Gastroesophageal sphincter (tissue), 4 donors: ENCODE measurements around the gene CCND1. TPM values are rescaled to one million over a fixed set of nuclear protein-coding genes. Genes with fewer than 3 reads are reported as not detected.
"Not testable (repeated sequence)": the region's sequence is repeated elsewhere in the genome, so short reads cannot be mapped to it uniquely, and the experiment has no call there.

Source experiments
- ATAC-seq: fragments of 150-250 bp; one replicate; pipeline ENCODE4 v1.9.1; 2016; ENCODE audit warnings: mild to moderate bottlenecking, moderate library complexity
- H3K27ac ChIP-seq, 4 donors: fragments of 200-600 bp; sonication (generic) in 3 of 4; 1 replicate in 3 of 4; 2 replicates in 1 of 4; pipeline ENCODE4 v1.5.1; 2016 to 2019
- H3K27me3 ChIP-seq: fragments of 200-600 bp; sonication (generic); one replicate; pipeline ENCODE4 v1.5.1; 2019
- H3K36me3 ChIP-seq, 2 donors: fragments of 200-600 bp; sonication (generic); one replicate each; pipeline ENCODE4 v1.5.1; 2019; ENCODE audit warnings: control low read depth in 1 of 2
- H3K4me1 ChIP-seq, 3 donors: fragments of 200-600 bp; sonication (generic); 1 replicate in 2 of 3; 2 replicates in 1 of 3; pipeline ENCODE4 v1.5.1; 2016 to 2019; ENCODE audit warnings: control low read depth in 2 of 3
- H3K4me3 ChIP-seq, 2 donors: fragments of 200-600 bp; sonication (generic); one replicate each; pipeline ENCODE4 v1.5.1; 2019; ENCODE audit warnings: mild to moderate bottlenecking in 1 of 2, moderate library complexity in 1 of 2
- H3K9me3 ChIP-seq, 3 donors: fragments of 200-600 bp; sonication (generic); one replicate each; pipeline ENCODE4 v1.5.1; 2017 to 2019; ENCODE audit warnings: control low read depth in 2 of 3
- CTCF ChIP-seq, 4 experiments: fragments of 200-600 bp in 2 of 4; fragments of 450-650 bp in 2 of 4; sonication (generic) in 1 of 4; IDR thresholded peaks; one replicate each; pipeline ENCODE4 v1.5.1; 2017 to 2019; ENCODE audit warnings: antibody characterized with exemption in 4 of 4, mild to moderate bottlenecking in 2 of 4, moderate library complexity in 2 of 4
- EP300 ChIP-seq: sonication (generic); formaldehyde crosslinking; IDR thresholded peaks from one replicate; pipeline ENCODE4 v1.6.1; 2017; ENCODE audit warnings: antibody characterized with exemption, mild to moderate bottlenecking
- POLR2A ChIP-seq, 2 donors: fragments of 450-650 bp; IDR thresholded peaks; one replicate each; pipeline ENCODE4 v1.6.1; 2017; ENCODE audit warnings: antibody characterized with exemption in 2 of 2, mild to moderate bottlenecking in 2 of 2, moderate library complexity in 1 of 2
- POLR2AphosphoS5 ChIP-seq: sonication (generic); formaldehyde crosslinking; IDR thresholded peaks from one replicate; pipeline ENCODE4 v1.6.1; 2017; ENCODE audit warnings: antibody characterized with exemption
- WGBS, 2 donors: methylation state at CpG; one replicate each; pipeline ENCODE4 v1.1.5; 2018; ENCODE audit warnings: low coverage in 1 of 2; 5-methylcytosine and 5-hydroxymethylcytosine counted together
- total RNA-seq, 4 donors: library from RNA; depleted of rRNA; stranded (reverse); fragments of >200 nt; gene quantifications; one replicate each; pipeline ENCODE4 v1.1.0, GENCODE V29; 2016

CCND1 gene
- total RNA-seq, 4 donors from 2014 or later, result 24.1 to 110 (median 51.9) TPM

GRCh38 chr11:69617220-69617619, 23.7 kb upstream of the CCND1 start:
- WGBS, 2 donors, result 70 to 90% methylated on average over 2 to 4 of the region's 4 CpGs
- H3K4me1 ChIP-seq, result no peaks in the 10 kb centered on the region

GRCh38 chr11:69617682-69618081, 23.3 kb upstream of the CCND1 start:
- Histone ChIP-seq H3K27me3 (peaks cover 22% of the 10 kb centered on the region), H3K9me3 (no peaks in the 10 kb centered on the region), H3K4me3 (no peak overlapping the region), H3K4me1 (no peaks in the 10 kb centered on the region), H3K27ac (no peak overlapping the region), H3K36me3 (no peaks in the 10 kb centered on the region)
- 65 to 72% methylated on average over 3 to 4 of the region's 10 CpGs for WGBS, 2 donors
- no peak for ATAC-seq
- no peak for TF ChIP-seq EP300
- TF ChIP-seq CTCF (IDR thresholded peaks at IDR 0.05), result no peak
- TF ChIP-seq POLR2A (IDR thresholded peaks at IDR 0.05), result no peak
- TF ChIP-seq POLR2AphosphoS5, result no peak

More at GRCh38 chr11:69617220-69617619, 23.7 kb upstream of the CCND1 start:
- Histone ChIP-seq H3K27ac (no peak overlapping the region), H3K36me3 (no peaks in the 10 kb centered on the region), H3K9me3 (no peaks in the 10 kb centered on the region), H3K27me3 (peaks cover 22% of the 10 kb centered on the region), H3K4me3 (no peak overlapping the region)
- TF ChIP-seq POLR2A (IDR thresholded peaks at IDR 0.05), result no peak
- no peak for TF ChIP-seq CTCF (IDR thresholded peaks at IDR 0.05)
- no peak for TF ChIP-seq EP300
- TF ChIP-seq POLR2AphosphoS5, result no peak
- no peak for ATAC-seq

DNA sequence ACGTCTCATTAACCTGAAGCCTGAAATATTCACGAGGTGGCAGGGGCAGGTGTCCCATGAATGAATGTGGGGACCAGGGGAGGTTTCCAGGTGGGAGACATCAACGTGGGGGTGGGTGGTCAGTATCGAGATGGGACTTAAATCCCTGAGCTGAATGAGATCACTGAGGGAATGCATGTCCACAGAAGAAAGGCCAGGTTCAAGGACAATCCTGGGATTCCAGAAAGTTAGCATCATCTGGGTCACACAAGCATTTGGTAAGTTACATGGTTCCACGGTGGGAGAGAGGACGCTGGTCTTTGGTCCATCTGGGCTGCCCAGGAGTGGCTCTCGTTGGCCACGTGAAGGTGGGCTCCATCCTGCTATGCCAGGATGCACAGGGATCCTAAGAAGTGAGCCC, 22.7 kb upstream of the CCND1 start:
- 86 to 89% methylated on average over 5 to 6 of the region's 8 CpGs for WGBS, 2 donors
- Histone ChIP-seq H3K27me3 (peaks cover 22% of the 10 kb centered on the region), H3K27ac (no peak overlapping the region), H3K9me3 (no peaks in the 10 kb centered on the region), H3K4me3 (no peak overlapping the region), H3K36me3 (no peaks in the 10 kb centered on the region), H3K4me1 (no peaks in the 10 kb centered on the region)
- ATAC-seq, result no peak
- TF ChIP-seq POLR2A (IDR thresholded peaks at IDR 0.05), result no peak
- TF ChIP-seq EP300, result no peak
- TF ChIP-seq CTCF (IDR thresholded peaks at IDR 0.05), result no peak
- TF ChIP-seq POLR2AphosphoS5, result no peak

GRCh38 chr11:69620683-69621290, 20.2 kb upstream of the CCND1 start:
- Histone ChIP-seq H3K36me3 (no peaks in the 10 kb centered on the region), H3K27me3 (peaks cover 22% of the 10 kb centered on the region), H3K27ac (no peak overlapping the region), H3K4me3 (no peak overlapping the region), H3K9me3 (no peaks in the 10 kb centered on the region), H3K4me1 (peaks cover 0 to 6% (median 0%) of the 10 kb centered on the region in 3 donors)
- 43 to 94% methylated on average over 2 of the region's 2 CpGs for WGBS, 2 donors
- no peak for ATAC-seq
- TF ChIP-seq EP300 (no peak), POLR2AphosphoS5 (no peak), POLR2A (IDR thresholded peaks at IDR 0.05) (no peak), CTCF (IDR thresholded peaks at IDR 0.05) (no peak)

- not testable (repeated sequence) for ATAC-seq
Observed at GRCh38 chr11:69622097-69622681, 18.8 kb upstream of the CCND1 start.

More at GRCh38 chr11:69622097-69622681, 18.8 kb upstream of the CCND1 start:
- H3K27ac ChIP-seq, H3K36me3 ChIP-seq, H3K4me3 ChIP-seq, H3K4me1 ChIP-seq, H3K9me3 ChIP-seq: not testable (repeated sequence)
- peaks cover 22% of the 10 kb centered on the region for H3K27me3 ChIP-seq
- 67 to 86% methylated on average over 3 to 6 of the region's 8 CpGs for WGBS, 2 donors
